SK-N-SH (cell line): ENCODE measurements around the gene PRRC2A. TPM values are rescaled to one million over a fixed set of nuclear protein-coding genes. Genes with fewer than 3 reads are reported as not detected.

Experiments
- CTCF ChIA-PET: fragments of 300-600, 350-600 bp; formaldehyde crosslinking; extraction: SDS; loops from one replicate; lab custom pipeline; 2021; lab: Yijun Ruan, JAX
- POLR2A ChIA-PET: fragments of 350-600 bp; sonication (Branson Sonifier 250); formaldehyde crosslinking; extraction: SDS; loops from one replicate; lab custom pipeline; 2020; ENCODE audit warnings: antibody characterized with exemption, inconsistent platforms; lab: Yijun Ruan, JAX
- DNase-seq: peaks from one replicate; pipeline ENCODE4 v3.0.0; 2012
- H2AFZ ChIP-seq: fragments of 200-600 bp; sonication (generic); 2 replicates; pipeline ENCODE4 v1.8.1; 2016; ENCODE audit warnings: antibody characterized with exemption, mild to moderate bottlenecking, low read depth
- H3F3A ChIP-seq: fragments of 200-600 bp; sonication (generic); replicated peaks from 2 replicates; pipeline ENCODE3; 2016; ENCODE audit warnings: antibody characterized with exemption, mild to moderate bottlenecking; ENCODE audit not compliant: insufficient read depth
- H3K27ac ChIP-seq, 2 experiments: fragments of 200-500 bp in 1 of 2; fragments of 200-600 bp in 1 of 2; sonication (Bioruptor generic) in 1 of 2; sonication (generic), shearing (Covaris generic) in 1 of 2; 2 replicates each; pipeline versions ENCODE4 v1.5.1 to v1.6.1; 2014 to 2016; ENCODE audit warnings: low read depth in 2 of 2, inconsistent platforms in 1 of 2, low read length in 1 of 2, mild to moderate bottlenecking in 1 of 2, mixed read lengths in 1 of 2
- H3K27me3 ChIP-seq: fragments of 200-600 bp; sonication (generic), shearing (Covaris generic); 2 replicates; pipeline ENCODE4 v1.6.1; 2016; ENCODE audit warnings: mixed run types; ENCODE audit not compliant: insufficient read depth
- H3K36me3 ChIP-seq, 2 experiments: fragments of 200-500 bp in 1 of 2; fragments of 200-600 bp in 1 of 2; sonication (Bioruptor generic) in 1 of 2; sonication (generic) in 1 of 2; replicated peaks in 1 of 2; 2 replicates each; pipeline versions ENCODE3 to v1.5.1; 2014 to 2016; ENCODE audit warnings: low read length in 1 of 2, mild to moderate bottlenecking in 1 of 2; ENCODE audit not compliant: insufficient read depth in 2 of 2, control insufficient read depth in 1 of 2
- H3K4me1 ChIP-seq, 2 experiments: fragments of 200-500 bp in 1 of 2; fragments of 200-600 bp in 1 of 2; sonication (Bioruptor generic) in 1 of 2; sonication (generic), shearing (Covaris generic) in 1 of 2; 2 replicates each; pipeline versions ENCODE4 v1.5.1 to v1.6.1; 2014 to 2016; ENCODE audit warnings: low read depth in 1 of 2, low read length in 1 of 2, mixed run types in 1 of 2; ENCODE audit not compliant: insufficient read depth in 2 of 2, control insufficient read depth in 1 of 2
- H3K4me2 ChIP-seq: fragments of 200-600 bp; sonication (generic), shearing (Covaris generic); 2 replicates; pipeline ENCODE4 v1.6.1; 2017; ENCODE audit warnings: mixed run types
- H3K4me3 ChIP-seq, 2 experiments: fragments of 200-500 bp in 1 of 2; fragments of 200-600 bp in 1 of 2; sonication (Bioruptor generic) in 1 of 2; sonication (generic), shearing (Covaris generic) in 1 of 2; 2 replicates each; pipeline versions ENCODE4 v1.5.1 to v1.8.1; 2014 to 2016; ENCODE audit warnings: low read depth in 2 of 2, inconsistent platforms in 1 of 2, low read length in 1 of 2, mild to moderate bottlenecking in 1 of 2, mixed read lengths in 1 of 2, moderate library complexity in 1 of 2
- H3K79me2 ChIP-seq: fragments of 200-600 bp; sonication (generic); 2 replicates; pipeline ENCODE4 v1.8.1; 2017; ENCODE audit warnings: mild to moderate bottlenecking; ENCODE audit not compliant: insufficient read depth
- H3K9ac ChIP-seq: fragments of 200-600 bp; sonication (generic); 2 replicates; pipeline ENCODE4 v1.6.1; 2017; ENCODE audit warnings: mixed run types
- H3K9me2 ChIP-seq: fragments of 200-600 bp; sonication (generic); 2 replicates; pipeline ENCODE4 v1.6.1; 2017; ENCODE audit warnings: mixed run types
- H3K9me3 ChIP-seq: fragments of 200-600 bp; sonication (generic); 2 replicates; pipeline ENCODE4 v1.6.1; 2017; ENCODE audit warnings: mixed run types, mild to moderate bottlenecking, moderate library complexity
- H4K20me1 ChIP-seq: fragments of 200-600 bp; sonication (generic); 2 replicates; pipeline ENCODE4 v1.6.1; 2017; ENCODE audit warnings: mild to moderate bottlenecking, mixed run types; ENCODE audit not compliant: insufficient read depth
- ELF1 ChIP-seq: IDR thresholded peaks from 2 replicates; pipeline ENCODE4 v1.4.0; 2012
- EZH2phosphoT487 ChIP-seq: fragments of 200-600 bp; sonication (generic); IDR thresholded peaks from 2 replicates; pipeline ENCODE4 v1.6.1; 2017; ENCODE audit warnings: low read depth, mixed run types, mild to moderate bottlenecking, antibody characterized with exemption, moderate library complexity, borderline replicate concordance
- FOXJ3 ChIP-seq: sonication (generic); formaldehyde crosslinking; IDR thresholded peaks from 2 replicates; pipeline ENCODE4 v1.5.1; 2020; ENCODE audit warnings: mild to moderate bottlenecking, missing genetic modification reagents
- POLR2AphosphoS5 ChIP-seq: IDR thresholded peaks from 2 replicates; pipeline ENCODE4 v1.6.1; 2012; ENCODE audit warnings: low read depth, low read length
- RAD21 ChIP-seq: IDR thresholded peaks from 2 replicates; pipeline ENCODE4 v1.6.1; 2012; ENCODE audit warnings: mild to moderate bottlenecking, low read length
- RCOR1 ChIP-seq: fragments of 150-350 bp; IDR thresholded peaks from 2 replicates; pipeline ENCODE4 v1.6.1; 2017; ENCODE audit warnings: antibody characterized with exemption, low read length
- RXRA ChIP-seq: IDR thresholded peaks from 2 replicates; pipeline ENCODE4 v1.4.0; 2012; ENCODE audit warnings: low read depth, mild to moderate bottlenecking, borderline replicate concordance
- SMC3 ChIP-seq: IDR thresholded peaks from 2 replicates; pipeline ENCODE4 v1.6.1; 2012; ENCODE audit warnings: low read depth, low read length, improper control_type of control experiment
- TAF1 ChIP-seq: IDR thresholded peaks from 2 replicates; pipeline ENCODE4 v1.6.1; 2012; ENCODE audit warnings: low read depth, mild to moderate bottlenecking, low read length, moderate library complexity, borderline replicate concordance
- TEAD4 ChIP-seq: IDR thresholded peaks from 2 replicates; pipeline ENCODE4 v1.4.0; 2012; ENCODE audit warnings: mild to moderate bottlenecking, borderline replicate concordance; ENCODE audit not compliant: insufficient read depth
- YY1 ChIP-seq: IDR thresholded peaks from 2 replicates; pipeline ENCODE4 v1.4.0; 2012; ENCODE audit warnings: low read depth, mild to moderate bottlenecking
- WGBS: methylation state at CpG from one replicate; pipeline ENCODE4 v1.1.6; 2017; ENCODE audit warnings: low lambda C conversion rate; 5-methylcytosine and 5-hydroxymethylcytosine counted together
- polyA plus RNA-seq, 3 experiments: library from polyadenylated mRNA; depleted of rRNA; stranded (reverse); fragments of >200 nt; gene quantifications; 2 replicates each; pipeline ENCODE4 v1.2.3, GENCODE V29; 2012
- TF ChIP-seq, protein P1 (sequence below): IDR thresholded peaks from 2 replicates; pipeline ENCODE4 v1.4.0; 2012; ENCODE audit warnings: low read depth, borderline replicate concordance
- TF ChIP-seq, protein P2 (sequence below): IDR thresholded peaks from 2 replicates; pipeline ENCODE4 v1.4.0; 2012; ENCODE audit warnings: low read depth
- TF ChIP-seq, protein P3 (sequence below): fragments of 150-350 bp; IDR thresholded peaks from 2 replicates; pipeline ENCODE4 v1.6.1; 2017; ENCODE audit warnings: antibody characterized with exemption, low read length, low read depth, borderline replicate concordance
- TF ChIP-seq, protein P4 (sequence below): IDR thresholded peaks from 2 replicates; pipeline ENCODE4 v1.6.1; 2012; ENCODE audit warnings: mild to moderate bottlenecking, low read depth, low read length, moderate library complexity
- TF ChIP-seq, protein P5 (sequence below): fragments of 150-350 bp; IDR thresholded peaks from 2 replicates; pipeline ENCODE4 v1.6.1; 2016; ENCODE audit warnings: mild to moderate bottlenecking, low read depth, low read length

PRRC2A gene
- polyA plus RNA-seq, 1 of the 3 experiments (the other 2 are of a cell fraction): 76.1 TPM

DNA sequence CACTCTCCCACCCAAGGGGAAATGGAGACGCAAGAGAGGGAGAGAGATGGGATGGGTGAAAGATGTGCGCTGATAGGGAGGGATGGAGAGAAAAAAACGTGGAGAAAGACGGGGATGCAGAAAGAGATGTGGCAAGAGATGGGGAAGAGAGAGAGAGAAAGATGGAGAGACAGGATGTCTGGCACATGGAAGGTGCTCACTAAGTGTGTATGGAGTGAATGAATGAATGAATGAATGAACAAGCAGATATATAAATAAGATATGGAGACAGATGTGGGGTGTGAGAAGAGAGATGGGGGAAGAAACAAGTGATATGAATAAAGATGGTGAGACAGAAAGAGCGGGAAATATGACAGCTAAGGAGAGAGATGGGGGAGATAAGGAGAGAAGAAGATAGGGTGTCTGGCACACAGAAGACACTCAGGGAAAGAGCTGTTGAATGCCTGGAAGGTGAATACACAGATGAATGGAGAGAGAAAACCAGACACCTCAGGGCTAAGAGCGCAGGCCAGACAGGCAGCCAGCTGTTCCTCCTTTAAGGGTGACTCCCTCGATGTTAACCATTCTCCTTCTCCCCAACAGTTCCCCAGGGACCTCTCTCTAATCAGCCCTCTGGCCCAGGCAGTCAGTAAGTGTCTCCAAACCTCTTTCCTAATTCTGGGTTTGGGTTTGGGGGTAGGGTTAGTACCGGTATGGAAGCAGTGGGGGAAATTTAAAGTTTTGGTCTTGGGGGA is 44.4 kb upstream of the PRRC2A start:
- Histone ChIP-seq H3K27ac (no peak overlapping the region), H3K36me3 (no peaks in the 10 kb centered on the region), H3F3A (no peaks in the 10 kb centered on the region), H3K9me3 (no peaks in the 10 kb centered on the region; the same call in 1 of the 2 replicates), H4K20me1 (no peaks in the 10 kb centered on the region), H3K4me2 (no peak overlapping the region), H3K4me1 (peaks cover 0 to 5% of the 10 kb centered on the region in 2 experiments; a peak in 1 of 4 replicates), H3K9me2 (no peaks in the 10 kb centered on the region), H3K9ac (no peak overlapping the region), H2AFZ (no peak overlapping the region), H3K4me3 (no peak overlapping the region), H3K79me2 (no peaks in the 10 kb centered on the region), H3K27me3 (no peaks in the 10 kb centered on the region)
- ChIA-PET CTCF (interaction anchor here (1.2 to 17.6 kb wide), 4 partner anchors 9 to 127 kb away, joined by 3 to 312 read pairs (median 14); partner anchors contain the start of genes ABHD16A, ATP6V1G2 and NFKBIL1), POLR2A (no interaction called here)
- 71% methylated on average over 8 of the region's 8 CpGs for WGBS
- no peak for DNase-seq
- no peak for TF ChIP-seq RXRA
- TF ChIP-seq, protein P1, sequence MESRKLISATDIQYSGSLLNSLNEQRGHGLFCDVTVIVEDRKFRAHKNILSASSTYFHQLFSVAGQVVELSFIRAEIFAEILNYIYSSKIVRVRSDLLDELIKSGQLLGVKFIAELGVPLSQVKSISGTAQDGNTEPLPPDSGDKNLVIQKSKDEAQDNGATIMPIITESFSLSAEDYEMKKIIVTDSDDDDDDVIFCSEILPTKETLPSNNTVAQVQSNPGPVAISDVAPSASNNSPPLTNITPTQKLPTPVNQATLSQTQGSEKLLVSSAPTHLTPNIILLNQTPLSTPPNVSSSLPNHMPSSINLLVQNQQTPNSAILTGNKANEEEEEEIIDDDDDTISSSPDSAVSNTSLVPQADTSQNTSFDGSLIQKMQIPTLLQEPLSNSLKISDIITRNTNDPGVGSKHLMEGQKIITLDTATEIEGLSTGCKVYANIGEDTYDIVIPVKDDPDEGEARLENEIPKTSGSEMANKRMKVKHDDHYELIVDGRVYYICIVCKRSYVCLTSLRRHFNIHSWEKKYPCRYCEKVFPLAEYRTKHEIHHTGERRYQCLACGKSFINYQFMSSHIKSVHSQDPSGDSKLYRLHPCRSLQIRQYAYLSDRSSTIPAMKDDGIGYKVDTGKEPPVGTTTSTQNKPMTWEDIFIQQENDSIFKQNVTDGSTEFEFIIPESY: no peak
- TF ChIP-seq, protein P2, sequence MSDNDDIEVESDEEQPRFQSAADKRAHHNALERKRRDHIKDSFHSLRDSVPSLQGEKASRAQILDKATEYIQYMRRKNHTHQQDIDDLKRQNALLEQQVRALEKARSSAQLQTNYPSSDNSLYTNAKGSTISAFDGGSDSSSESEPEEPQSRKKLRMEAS: no peak
- no peak for TF ChIP-seq TEAD4
- TF ChIP-seq ELF1: no peak
- TF ChIP-seq RCOR1: no peak
- TF ChIP-seq YY1: no peak
- no peak for TF ChIP-seq POLR2AphosphoS5
- no peak for TF ChIP-seq RAD21
- TF ChIP-seq TAF1: no peak
- TF ChIP-seq EZH2phosphoT487: no peak
- TF ChIP-seq, protein P3, sequence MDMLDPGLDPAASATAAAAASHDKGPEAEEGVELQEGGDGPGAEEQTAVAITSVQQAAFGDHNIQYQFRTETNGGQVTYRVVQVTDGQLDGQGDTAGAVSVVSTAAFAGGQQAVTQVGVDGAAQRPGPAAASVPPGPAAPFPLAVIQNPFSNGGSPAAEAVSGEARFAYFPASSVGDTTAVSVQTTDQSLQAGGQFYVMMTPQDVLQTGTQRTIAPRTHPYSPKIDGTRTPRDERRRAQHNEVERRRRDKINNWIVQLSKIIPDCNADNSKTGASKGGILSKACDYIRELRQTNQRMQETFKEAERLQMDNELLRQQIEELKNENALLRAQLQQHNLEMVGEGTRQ: no peak
- no peak for TF ChIP-seq FOXJ3 (CRISPR knock-in tag)
- TF ChIP-seq, protein P4, sequence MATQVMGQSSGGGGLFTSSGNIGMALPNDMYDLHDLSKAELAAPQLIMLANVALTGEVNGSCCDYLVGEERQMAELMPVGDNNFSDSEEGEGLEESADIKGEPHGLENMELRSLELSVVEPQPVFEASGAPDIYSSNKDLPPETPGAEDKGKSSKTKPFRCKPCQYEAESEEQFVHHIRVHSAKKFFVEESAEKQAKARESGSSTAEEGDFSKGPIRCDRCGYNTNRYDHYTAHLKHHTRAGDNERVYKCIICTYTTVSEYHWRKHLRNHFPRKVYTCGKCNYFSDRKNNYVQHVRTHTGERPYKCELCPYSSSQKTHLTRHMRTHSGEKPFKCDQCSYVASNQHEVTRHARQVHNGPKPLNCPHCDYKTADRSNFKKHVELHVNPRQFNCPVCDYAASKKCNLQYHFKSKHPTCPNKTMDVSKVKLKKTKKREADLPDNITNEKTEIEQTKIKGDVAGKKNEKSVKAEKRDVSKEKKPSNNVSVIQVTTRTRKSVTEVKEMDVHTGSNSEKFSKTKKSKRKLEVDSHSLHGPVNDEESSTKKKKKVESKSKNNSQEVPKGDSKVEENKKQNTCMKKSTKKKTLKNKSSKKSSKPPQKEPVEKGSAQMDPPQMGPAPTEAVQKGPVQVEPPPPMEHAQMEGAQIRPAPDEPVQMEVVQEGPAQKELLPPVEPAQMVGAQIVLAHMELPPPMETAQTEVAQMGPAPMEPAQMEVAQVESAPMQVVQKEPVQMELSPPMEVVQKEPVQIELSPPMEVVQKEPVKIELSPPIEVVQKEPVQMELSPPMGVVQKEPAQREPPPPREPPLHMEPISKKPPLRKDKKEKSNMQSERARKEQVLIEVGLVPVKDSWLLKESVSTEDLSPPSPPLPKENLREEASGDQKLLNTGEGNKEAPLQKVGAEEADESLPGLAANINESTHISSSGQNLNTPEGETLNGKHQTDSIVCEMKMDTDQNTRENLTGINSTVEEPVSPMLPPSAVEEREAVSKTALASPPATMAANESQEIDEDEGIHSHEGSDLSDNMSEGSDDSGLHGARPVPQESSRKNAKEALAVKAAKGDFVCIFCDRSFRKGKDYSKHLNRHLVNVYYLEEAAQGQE: no peak
- no peak for TF ChIP-seq SMC3
- TF ChIP-seq, protein P5, sequence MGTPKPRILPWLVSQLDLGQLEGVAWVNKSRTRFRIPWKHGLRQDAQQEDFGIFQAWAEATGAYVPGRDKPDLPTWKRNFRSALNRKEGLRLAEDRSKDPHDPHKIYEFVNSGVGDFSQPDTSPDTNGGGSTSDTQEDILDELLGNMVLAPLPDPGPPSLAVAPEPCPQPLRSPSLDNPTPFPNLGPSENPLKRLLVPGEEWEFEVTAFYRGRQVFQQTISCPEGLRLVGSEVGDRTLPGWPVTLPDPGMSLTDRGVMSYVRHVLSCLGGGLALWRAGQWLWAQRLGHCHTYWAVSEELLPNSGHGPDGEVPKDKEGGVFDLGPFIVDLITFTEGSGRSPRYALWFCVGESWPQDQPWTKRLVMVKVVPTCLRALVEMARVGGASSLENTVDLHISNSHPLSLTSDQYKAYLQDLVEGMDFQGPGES: no peak
